C4-2B (cell line): ENCODE measurements around the gene FAM174C.

Experiments
- CTCF ChIP-seq: fragments of 450-650 bp; conservative IDR thresholded peaks from 2 replicates; pipeline ENCODE4 v1.5.1; 2017; ENCODE audit warnings: mild to moderate bottlenecking
- ZFX ChIP-seq: fragments of 450-650 bp; IDR thresholded peaks from 2 replicates; pipeline ENCODE4 v1.6.1; 2017

GRCh38 chr19:1296078-1296477 is 20.7 kb downstream of the FAM174C start:
- no peak for TF ChIP-seq CTCF
- TF ChIP-seq ZFX: no peak
